GM13977 (cell line): ENCODE data around the gene FILIP1L.

Experiments used
- DNase-seq: peaks from one replicate; pipeline ENCODE4 v3.0.0; 2012; ENCODE audit warnings: low spot score
- CTCF ChIP-seq: IDR thresholded peaks from 2 replicates; pipeline ENCODE4 v1.5.1; 2012; ENCODE audit warnings: mild to moderate bottlenecking, control low read depth; ENCODE audit not compliant: insufficient read depth; ENCODE audit errors: extremely low read depth, missing control alignments
- in situ Hi-C: fragments of 300-500 bp; cut with MboI; formaldehyde crosslinking; loops from one replicate; pipeline ENCODE4 v1.12.0; 2022; ENCODE audit warnings: low sequenced_read_pairs, low pct_unique_long_range_greater_than_20kb, mixed read lengths, inconsistent platforms; ENCODE audit not compliant: unreplicated experiment

The FILIP1L gene

GRCh38 chr3:99863588-99863987 is 250.7 kb downstream of the FILIP1L start:
- in situ Hi-C loops, result no loop called here
- TF ChIP-seq CTCF, result no peak
- DNase-seq, result no peak

- in situ Hi-C loops, result no loop called here
- no peak for TF ChIP-seq CTCF
- DNase-seq, result no peak
Observed at GRCh38 chr3:99863002-99863401, 251.3 kb downstream of the FILIP1L start.

GRCh38 chr3:99862208-99862607 is 252.1 kb downstream of the FILIP1L start:
- in situ Hi-C loops, result no loop called here
- no peak for DNase-seq

GRCh38 chr3:99861216-99861615 is 253.1 kb downstream of the FILIP1L start:
- TF ChIP-seq CTCF, result no peak
- in situ Hi-C loops, result no loop called here
- no peak for DNase-seq

More at GRCh38 chr3:99862208-99862607, 252.1 kb downstream of the FILIP1L start:
- no peak for TF ChIP-seq CTCF

GRCh38 chr3:99859825-99860224 is 254.5 kb downstream of the FILIP1L start:
- no peak for DNase-seq
- TF ChIP-seq CTCF, result no peak
- in situ Hi-C loops, result no loop called here

- no peak for DNase-seq
- no peak for TF ChIP-seq CTCF
- in situ Hi-C loops, result no loop called here
Observed at GRCh38 chr3:99858469-99858868, 255.8 kb downstream of the FILIP1L start.

- no peak for DNase-seq
- no peak for TF ChIP-seq CTCF
- in situ Hi-C loops, result no loop called here
Observed at GRCh38 chr3:99857278-99857677, 257.0 kb downstream of the FILIP1L start.
